Suprapubic skin (tissue), 4 donors: Measurements from ENCODE around the gene ARFGEF3. TPM values are rescaled to one million over a fixed set of nuclear protein-coding genes. Genes with fewer than 3 reads are reported as not detected.

Experiments
- DNase-seq, 2 donors: peaks; one replicate each; pipeline ENCODE4 v3.0.0-alpha.2; 2019; ENCODE audit warnings: low spot score in 2 of 2
- H3K27ac ChIP-seq: fragments of 200-600 bp; sonication (generic); one replicate; pipeline ENCODE4 v1.5.1; 2019
- H3K27me3 ChIP-seq: fragments of 200-600 bp; sonication (generic); one replicate; pipeline ENCODE4 v1.5.1; 2019
- H3K36me3 ChIP-seq: fragments of 200-600 bp; sonication (generic); one replicate; pipeline ENCODE4 v1.5.1; 2019
- H3K4me1 ChIP-seq: fragments of 200-600 bp; sonication (generic); one replicate; pipeline ENCODE4 v1.5.1; 2019
- H3K4me3 ChIP-seq: fragments of 200-600 bp; sonication (generic); one replicate; pipeline ENCODE4 v1.5.1; 2019; ENCODE audit warnings: mild to moderate bottlenecking
- H3K9me3 ChIP-seq: fragments of 200-600 bp; sonication (generic); one replicate; pipeline ENCODE4 v1.5.1; 2019
- EP300 ChIP-seq: sonication (generic); formaldehyde crosslinking; IDR thresholded peaks from one replicate; pipeline ENCODE4 v1.6.1; 2017; ENCODE audit warnings: antibody characterized with exemption
- POLR2A ChIP-seq, 2 donors: fragments of 450-650 bp; IDR thresholded peaks; one replicate each; pipeline ENCODE4 v1.6.1; 2017; ENCODE audit warnings: antibody characterized with exemption in 2 of 2, mild to moderate bottlenecking in 2 of 2, moderate library complexity in 2 of 2
- POLR2AphosphoS5 ChIP-seq, 3 donors: sonication (generic); formaldehyde crosslinking; IDR thresholded peaks; one replicate each; pipeline ENCODE4 v1.6.1; 2017; ENCODE audit warnings: antibody characterized with exemption in 3 of 3
- whole genome bisulfite sequencing: methylation state at CpG from one replicate; pipeline ENCODE4 v1.1.5; 2018; 5-methylcytosine and 5-hydroxymethylcytosine counted together
- total RNA-seq, 4 donors: library from RNA; depleted of rRNA; stranded (reverse); fragments of >200 nt; gene quantifications; one replicate each; pipeline ENCODE4 v1.1.0, GENCODE V29; 2016
- TF ChIP-seq, protein P1 (sequence below), 2 donors: fragments of 200-600 bp in 1 of 2; fragments of 450-650 bp in 1 of 2; sonication (generic) in 1 of 2; IDR thresholded peaks; one replicate each; pipeline ENCODE4 v1.5.1; 2016 to 2019; ENCODE audit warnings: antibody characterized with exemption in 2 of 2, mild to moderate bottlenecking in 1 of 2, moderate library complexity in 1 of 2

ARFGEF3 gene
- total RNA-seq, 4 donors from 2014 or later: 5.1 to 20.6 (median 9.6) TPM

DNA sequence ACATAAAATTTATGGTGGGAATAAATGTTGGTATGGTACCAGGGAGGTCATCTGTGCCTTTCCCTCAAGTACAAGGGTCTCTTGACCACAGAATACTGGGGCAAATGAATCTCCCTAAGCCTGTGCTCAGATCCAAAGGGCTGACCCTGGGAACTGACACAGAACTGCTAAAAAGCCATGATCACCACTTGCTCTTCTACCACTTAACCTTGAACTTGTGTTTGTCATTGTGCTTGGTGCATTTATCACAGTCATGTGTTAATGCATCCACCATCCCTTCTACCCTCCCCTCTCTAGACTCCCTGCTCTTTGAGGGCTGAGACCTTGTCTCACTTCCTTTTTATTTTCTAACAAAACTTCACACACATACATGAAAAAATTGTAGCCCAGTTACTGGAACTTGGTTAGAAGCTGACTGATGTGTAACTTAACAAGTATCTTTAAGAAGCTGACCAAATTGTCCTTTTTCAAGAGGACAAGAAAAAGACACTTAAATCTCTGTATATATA is 102.7 kb downstream of the ARFGEF3 start:
- Histone ChIP-seq H3K27me3 (no peaks in the 10 kb centered on the region), H3K9me3 (no peaks in the 10 kb centered on the region), H3K27ac (no peak overlapping the region), H3K4me1 (no peaks in the 10 kb centered on the region), H3K36me3 (no peaks in the 10 kb centered on the region), H3K4me3 (no peak overlapping the region)
- TF ChIP-seq, protein P1, sequence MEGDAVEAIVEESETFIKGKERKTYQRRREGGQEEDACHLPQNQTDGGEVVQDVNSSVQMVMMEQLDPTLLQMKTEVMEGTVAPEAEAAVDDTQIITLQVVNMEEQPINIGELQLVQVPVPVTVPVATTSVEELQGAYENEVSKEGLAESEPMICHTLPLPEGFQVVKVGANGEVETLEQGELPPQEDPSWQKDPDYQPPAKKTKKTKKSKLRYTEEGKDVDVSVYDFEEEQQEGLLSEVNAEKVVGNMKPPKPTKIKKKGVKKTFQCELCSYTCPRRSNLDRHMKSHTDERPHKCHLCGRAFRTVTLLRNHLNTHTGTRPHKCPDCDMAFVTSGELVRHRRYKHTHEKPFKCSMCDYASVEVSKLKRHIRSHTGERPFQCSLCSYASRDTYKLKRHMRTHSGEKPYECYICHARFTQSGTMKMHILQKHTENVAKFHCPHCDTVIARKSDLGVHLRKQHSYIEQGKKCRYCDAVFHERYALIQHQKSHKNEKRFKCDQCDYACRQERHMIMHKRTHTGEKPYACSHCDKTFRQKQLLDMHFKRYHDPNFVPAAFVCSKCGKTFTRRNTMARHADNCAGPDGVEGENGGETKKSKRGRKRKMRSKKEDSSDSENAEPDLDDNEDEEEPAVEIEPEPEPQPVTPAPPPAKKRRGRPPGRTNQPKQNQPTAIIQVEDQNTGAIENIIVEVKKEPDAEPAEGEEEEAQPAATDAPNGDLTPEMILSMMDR (IDR thresholded peaks at IDR 0.05): no peak
- TF ChIP-seq POLR2A (IDR thresholded peaks at IDR 0.05): no peak
- no peak for TF ChIP-seq EP300
- no peak for TF ChIP-seq POLR2AphosphoS5 (IDR thresholded peaks at IDR 0.05)
- DNase-seq: no peak

DNA sequence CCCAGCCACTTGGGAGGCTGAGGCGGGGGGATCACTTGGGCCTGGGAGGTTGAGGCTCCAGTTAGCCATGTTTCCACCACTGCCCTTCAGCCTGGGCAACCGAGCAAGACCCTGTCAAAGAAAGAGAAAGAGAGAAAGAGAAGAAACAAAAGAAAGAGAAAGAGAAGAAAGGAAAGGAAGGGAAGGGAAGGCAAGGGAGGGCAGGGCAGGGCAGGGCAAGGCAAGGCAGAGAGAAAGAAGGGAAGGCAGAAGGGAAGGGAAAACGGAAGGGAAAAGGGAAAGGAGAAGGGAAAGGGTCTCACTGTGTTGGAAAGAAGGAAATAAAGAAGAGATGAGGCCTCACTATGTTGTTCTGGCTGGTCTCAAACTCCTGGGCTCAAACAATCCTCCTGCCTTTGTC is 104.4 kb downstream of the ARFGEF3 start:
- no peak overlapping the region for H3K27ac ChIP-seq
- WGBS: 94% methylated on average over 3 of the region's 3 CpGs
- TF ChIP-seq EP300: no peak
- no peak for TF ChIP-seq POLR2A (IDR thresholded peaks at IDR 0.05)
- TF ChIP-seq, protein P1 (IDR thresholded peaks at IDR 0.05): no peak
- TF ChIP-seq POLR2AphosphoS5 (IDR thresholded peaks at IDR 0.05): no peak

DNA sequence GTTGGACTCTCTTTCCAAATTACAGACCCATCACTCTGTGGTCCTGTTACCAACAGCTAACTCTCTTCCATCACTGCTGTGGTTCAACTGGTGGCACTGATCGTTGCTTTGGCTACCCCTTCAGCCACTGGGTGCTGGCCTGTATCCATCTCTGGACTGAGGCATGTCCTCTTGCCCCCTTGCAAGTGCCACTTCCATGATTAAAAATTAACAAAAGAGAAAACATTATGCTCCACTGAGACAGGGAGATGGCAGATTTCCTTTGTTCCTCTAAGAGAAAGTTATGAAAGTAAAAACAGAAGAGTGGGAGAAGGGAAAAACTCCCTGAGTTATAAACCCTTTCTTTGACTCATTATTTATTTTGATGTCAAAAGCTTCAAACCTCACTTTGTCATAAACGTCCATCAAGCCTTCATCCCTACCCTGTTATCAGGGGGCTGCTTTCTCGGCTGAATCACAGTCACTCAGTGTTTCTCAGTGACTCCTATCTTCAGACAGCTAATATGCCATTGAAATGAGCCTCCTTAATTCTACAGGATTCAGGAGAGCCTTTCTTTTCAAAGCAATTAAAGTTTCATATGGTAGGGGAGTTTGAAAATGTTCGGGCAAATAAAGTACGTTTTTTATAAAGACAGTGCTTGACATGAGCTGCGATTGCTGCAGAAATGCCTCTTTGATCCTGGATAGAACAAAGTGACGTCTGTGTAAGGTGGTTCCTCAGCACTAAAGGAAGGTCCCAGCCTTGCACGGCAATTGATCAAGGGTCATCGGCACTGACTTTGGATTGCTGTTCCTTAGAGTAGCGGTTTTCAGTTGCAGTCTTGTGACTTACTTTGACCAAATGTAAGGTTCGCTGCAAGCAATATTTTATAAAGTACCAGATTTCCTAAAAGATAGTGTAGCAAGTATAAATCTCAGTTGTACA is 106.5 kb downstream of the ARFGEF3 start:
- H3K27me3 ChIP-seq: no peaks in the 10 kb centered on the region
- no peak for DNase-seq
- no peaks in the 10 kb centered on the region for H3K36me3 ChIP-seq
- H3K4me1 ChIP-seq: no peaks in the 10 kb centered on the region
- 69% methylated on average over 11 of the region's 11 CpGs for WGBS
- H3K27ac ChIP-seq: no peak overlapping the region
- no peaks in the 10 kb centered on the region for H3K9me3 ChIP-seq
- TF ChIP-seq, protein P1 (IDR thresholded peaks at IDR 0.05): no peak
- TF ChIP-seq POLR2A (IDR thresholded peaks at IDR 0.05) (no peak), POLR2AphosphoS5 (IDR thresholded peaks at IDR 0.05) (no peak), EP300 (no peak)
- H3K4me3 ChIP-seq: no peak overlapping the region

More for the DNA sequence above, 104.4 kb downstream of the ARFGEF3 start:
- H3K27me3 ChIP-seq: no peaks in the 10 kb centered on the region
- H3K4me3 ChIP-seq: no peak overlapping the region
- DNase-seq: no peak
- no peaks in the 10 kb centered on the region for H3K9me3 ChIP-seq
- H3K36me3 ChIP-seq: no peaks in the 10 kb centered on the region
- no peaks in the 10 kb centered on the region for H3K4me1 ChIP-seq

DNA sequence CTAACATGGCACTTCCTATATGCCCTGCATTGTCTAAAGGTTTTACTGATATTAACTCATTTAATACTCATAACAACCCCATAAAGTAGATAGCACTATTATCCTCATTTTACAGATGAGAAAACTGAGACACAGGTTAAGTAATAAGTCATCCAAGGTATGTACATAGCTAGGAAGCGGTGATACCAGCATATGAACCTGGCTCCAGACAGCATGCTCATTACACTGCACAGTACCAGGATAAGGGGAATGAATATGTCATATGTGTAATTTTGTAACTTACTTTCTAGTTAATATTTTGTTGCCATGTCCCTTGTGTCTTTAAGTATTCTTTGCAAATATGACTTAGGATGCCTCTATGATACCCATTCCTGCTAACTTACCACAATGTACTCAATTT is 109.7 kb downstream of the ARFGEF3 start:
- TF ChIP-seq POLR2A (IDR thresholded peaks at IDR 0.05) (no peak), POLR2AphosphoS5 (IDR thresholded peaks at IDR 0.05) (no peak), EP300 (no peak)
- TF ChIP-seq, protein P1 (IDR thresholded peaks at IDR 0.05): no peak

DNA sequence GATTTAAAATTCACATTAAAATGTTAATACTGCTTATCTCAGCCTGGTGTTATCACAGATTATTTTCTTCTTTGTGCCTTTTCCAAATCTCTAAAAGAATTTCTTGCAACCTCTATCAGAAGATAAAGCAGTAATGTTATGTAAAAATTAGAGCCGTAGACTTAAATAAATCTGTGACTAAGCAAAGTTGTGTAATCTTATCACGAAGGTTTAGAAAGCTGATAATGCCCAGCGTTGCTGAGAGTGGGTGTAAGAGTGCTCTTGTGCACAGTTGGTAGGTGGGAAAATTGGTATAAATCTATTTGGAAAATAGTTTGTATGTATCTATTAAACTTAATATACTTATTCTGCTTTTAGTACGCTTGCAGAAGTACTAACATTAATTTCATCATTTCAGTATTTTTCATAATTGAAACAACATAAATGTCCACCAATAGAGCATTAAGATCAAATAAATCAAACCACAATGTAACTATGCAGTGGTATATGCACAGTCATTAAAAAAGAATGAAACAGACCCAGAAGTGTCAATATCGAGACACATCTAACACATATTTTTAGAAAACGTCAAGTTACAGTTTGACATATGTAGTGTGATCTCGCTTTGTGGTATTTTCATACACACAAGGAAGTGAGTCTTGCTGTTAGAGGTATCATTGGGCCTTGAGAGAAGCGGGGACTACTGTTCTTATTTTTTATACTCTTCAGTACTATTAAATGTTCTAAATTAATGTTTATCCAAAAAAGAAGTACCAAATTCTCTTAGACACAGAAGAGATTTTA is 111.0 kb downstream of the ARFGEF3 start:
- H3K9me3 ChIP-seq: no peaks in the 10 kb centered on the region
- TF ChIP-seq EP300 (no peak), POLR2AphosphoS5 (IDR thresholded peaks at IDR 0.05) (no peak), POLR2A (IDR thresholded peaks at IDR 0.05) (no peak)
- TF ChIP-seq, protein P1 (IDR thresholded peaks at IDR 0.05): no peak
- no peak for DNase-seq
- WGBS: 77% methylated on average over 8 of the region's 8 CpGs
- no peaks in the 10 kb centered on the region for H3K4me1 ChIP-seq
- H3K27me3 ChIP-seq: no peaks in the 10 kb centered on the region
- no peaks in the 10 kb centered on the region for H3K36me3 ChIP-seq
- H3K27ac ChIP-seq: no peak overlapping the region
- H3K4me3 ChIP-seq: no peak overlapping the region

More for the DNA sequence above, 109.7 kb downstream of the ARFGEF3 start:
- no peaks in the 10 kb centered on the region for H3K27me3 ChIP-seq
- H3K4me1 ChIP-seq: no peaks in the 10 kb centered on the region
- no peaks in the 10 kb centered on the region for H3K9me3 ChIP-seq
- H3K27ac ChIP-seq: no peak overlapping the region
- H3K4me3 ChIP-seq: no peak overlapping the region
- H3K36me3 ChIP-seq: no peaks in the 10 kb centered on the region
- WGBS: 97% methylated on average over 1 of the region's 1 CpG
- DNase-seq: no peak
